Smooth muscle cell (in vitro differentiated cells): ENCODE results near the gene PLCL1. TPM values are rescaled to one million over a fixed set of nuclear protein-coding genes. Genes with fewer than 3 reads are reported as not detected.

Experiments used
- DNase-seq: peaks from one replicate; lab custom pipeline; 2025; ENCODE audit not compliant: unreplicated experiment; lab: John Stamatoyannopoulos, UW
- H2AFZ ChIP-seq: fragments of 200-600 bp; sonication (generic); 2 replicates; pipeline ENCODE4 v1.6.0; 2016; ENCODE audit warnings: antibody characterized with exemption, low read depth, mild to moderate bottlenecking
- H3F3A ChIP-seq: fragments of 200-600 bp; sonication (generic); 2 replicates; pipeline ENCODE4 v1.6.0; 2017; ENCODE audit warnings: antibody characterized with exemption, low read depth
- H3K27ac ChIP-seq: fragments of 200-600 bp; sonication (generic); 2 replicates; pipeline ENCODE4 v1.5.1; 2016; ENCODE audit warnings: low read depth, mild to moderate bottlenecking
- H3K27me3 ChIP-seq: fragments of 200-600 bp; sonication (generic); 2 replicates; pipeline ENCODE4 v1.6.1; 2016; ENCODE audit warnings: low read depth, mild to moderate bottlenecking
- H3K36me3 ChIP-seq: fragments of 200-600 bp; sonication (generic); 2 replicates; pipeline ENCODE4 v1.5.1; 2016; ENCODE audit warnings: low read depth
- H3K4me1 ChIP-seq: fragments of 200-600 bp; sonication (generic); 2 replicates; pipeline ENCODE4 v1.5.1; 2016; ENCODE audit warnings: low read depth
- H3K4me2 ChIP-seq: fragments of 200-600 bp; sonication (generic); 2 replicates; pipeline ENCODE4 v1.6.0; 2016; ENCODE audit warnings: mild to moderate bottlenecking
- H3K4me3 ChIP-seq: fragments of 200-600 bp; sonication (generic); 2 replicates; pipeline ENCODE4 v1.5.1; 2016; ENCODE audit warnings: mild to moderate bottlenecking
- H3K79me2 ChIP-seq: fragments of 200-600 bp; sonication (generic); 2 replicates; pipeline ENCODE4 v1.6.0; 2016; ENCODE audit warnings: low read depth, mild to moderate bottlenecking
- H3K9ac ChIP-seq: fragments of 200-600 bp; sonication (generic); 2 replicates; pipeline ENCODE4 v1.6.0; 2016; ENCODE audit warnings: low read depth
- H3K9me3 ChIP-seq: fragments of 200-600 bp; sonication (generic); replicated peaks from 2 replicates; pipeline ENCODE4 v1.5.1; 2016; ENCODE audit warnings: low read depth
- H4K20me1 ChIP-seq: fragments of 200-600 bp; sonication (generic); 2 replicates; pipeline ENCODE4 v1.6.0; 2016; ENCODE audit warnings: low read depth
- CTCF ChIP-seq: fragments of 200-600 bp; sonication (generic); IDR thresholded peaks from 2 replicates; pipeline ENCODE4 v1.5.1; 2017; ENCODE audit warnings: borderline replicate concordance, mild to moderate bottlenecking, antibody characterized with exemption; ENCODE audit not compliant: insufficient read depth, poor library complexity, severe bottlenecking
- WGBS: methylation state at CpG from one replicate; pipeline ENCODE4 v1.1.7; 2016; ENCODE audit warnings: low lambda C conversion rate; 5-methylcytosine and 5-hydroxymethylcytosine counted together
- polyA plus RNA-seq: library from polyadenylated mRNA; unstranded; fragments of >200 nt; fragmentation: Nextera tagmentation; extraction: Ambion mirVana; gene quantifications from 2 replicates; pipeline ENCODE4 v1.2.1, GENCODE V29; 2016
- total RNA-seq: library from RNA; depleted of rRNA; stranded (reverse); fragments of >200 nt; gene quantifications from 2 replicates; pipeline ENCODE4 v1.2.3, GENCODE V29; 2014

PLCL1 gene
- total and polyA plus RNA-seq, 2 experiments from 2014 or later, result 0.87 to 1.3 TPM

DNA sequence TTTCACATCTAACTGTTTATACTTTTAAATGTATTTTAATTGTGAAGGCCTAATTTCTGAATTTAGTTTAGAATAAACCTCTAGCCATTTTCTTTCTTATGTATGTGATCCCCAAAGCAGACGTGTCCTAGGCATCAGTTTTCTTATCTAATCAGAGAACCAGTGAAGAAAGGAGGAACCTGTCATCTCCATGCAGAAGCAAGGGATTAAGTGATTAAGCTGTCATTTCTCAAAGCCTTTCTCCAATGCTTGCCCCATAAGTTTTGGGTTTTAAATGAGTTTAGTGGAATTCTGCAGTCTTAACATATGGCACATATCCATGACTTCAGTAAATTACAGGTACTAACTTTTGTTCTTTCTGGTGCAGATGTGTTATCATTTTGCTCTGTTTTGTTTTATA is 190.4 kb downstream of the PLCL1 start:
- Histone ChIP-seq H3K79me2 (no peaks in the 10 kb centered on the region), H3K9me3 (no peaks in the 10 kb centered on the region), H3K9ac (no peak overlapping the region), H3K4me3 (no peak overlapping the region), H3K36me3 (no peaks in the 10 kb centered on the region), H4K20me1 (no peaks in the 10 kb centered on the region), H3K4me2 (no peak overlapping the region), H3K4me1 (no peaks in the 10 kb centered on the region), H2AFZ (no peak overlapping the region), H3K27ac (no peak overlapping the region), H3F3A (no peaks in the 10 kb centered on the region), H3K27me3 (no peaks in the 10 kb centered on the region)
- WGBS, result 35% methylated on average over 1 of the region's 1 CpG
- TF ChIP-seq CTCF, result no peak
- no peak for DNase-seq

- H3K27me3 ChIP-seq, result no peaks in the 10 kb centered on the region
- no peaks in the 10 kb centered on the region for H3K4me1 ChIP-seq
- H4K20me1 ChIP-seq, result no peaks in the 10 kb centered on the region
- H3K4me3 ChIP-seq, result no peak overlapping the region
- H3F3A ChIP-seq, result no peaks in the 10 kb centered on the region
- H3K36me3 ChIP-seq, result no peaks in the 10 kb centered on the region
- WGBS, result 80% methylated on average over 2 of the region's 2 CpGs
- DNase-seq, result no peak
- H2AFZ ChIP-seq, result no peak overlapping the region
- no peak overlapping the region for H3K9ac ChIP-seq
- no peaks in the 10 kb centered on the region for H3K79me2 ChIP-seq
- no peak overlapping the region for H3K27ac ChIP-seq
- no peak for TF ChIP-seq CTCF
- no peaks in the 10 kb centered on the region for H3K9me3 ChIP-seq
- no peak overlapping the region for H3K4me2 ChIP-seq
These were observed 192.2 kb downstream of the PLCL1 start for GRCh38 chr2:197996583-197996982.

GRCh38 chr2:197997083-197997541 is 192.7 kb downstream of the PLCL1 start:
- Histone ChIP-seq H3K27me3 (no peaks in the 10 kb centered on the region), H3K4me3 (no peak overlapping the region), H3K79me2 (no peaks in the 10 kb centered on the region), H3K27ac (no peak overlapping the region), H2AFZ (no peak overlapping the region), H3K9ac (no peak overlapping the region), H3F3A (no peaks in the 10 kb centered on the region), H3K36me3 (no peaks in the 10 kb centered on the region), H4K20me1 (no peaks in the 10 kb centered on the region), H3K4me1 (no peaks in the 10 kb centered on the region), H3K4me2 (no peak overlapping the region), H3K9me3 (no peaks in the 10 kb centered on the region)
- DNase-seq, result no peak
- no peak for TF ChIP-seq CTCF
- WGBS, result 95% methylated on average over 7 of the region's 7 CpGs

DNA sequence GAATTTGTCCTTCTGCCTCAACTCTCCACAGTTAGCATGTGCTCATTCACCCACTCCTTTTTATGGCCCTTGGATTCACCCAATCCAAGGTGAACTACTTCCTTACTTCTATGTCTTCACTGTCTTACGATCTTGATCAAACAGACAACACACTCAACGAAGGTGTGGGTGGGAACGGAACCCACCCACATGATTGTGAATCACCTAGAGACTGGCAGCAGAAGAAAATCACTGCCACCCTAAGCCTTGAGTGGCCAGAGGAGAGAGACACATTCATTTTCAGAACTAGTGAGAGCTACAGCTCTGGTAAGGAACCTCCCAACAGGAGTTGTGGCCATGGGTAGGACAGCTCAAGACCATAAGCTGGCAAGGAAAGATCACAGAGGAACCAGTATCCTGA is 194.3 kb downstream of the PLCL1 start:
- Histone ChIP-seq H3K27ac (no peak overlapping the region), H3K27me3 (no peaks in the 10 kb centered on the region), H3K9ac (no peak overlapping the region), H3K79me2 (no peaks in the 10 kb centered on the region), H3K4me3 (no peak overlapping the region), H3K4me2 (no peak overlapping the region), H3K9me3 (no peaks in the 10 kb centered on the region), H4K20me1 (no peaks in the 10 kb centered on the region), H3K4me1 (no peaks in the 10 kb centered on the region), H3K36me3 (no peaks in the 10 kb centered on the region), H3F3A (no peaks in the 10 kb centered on the region), H2AFZ (no peak overlapping the region)
- WGBS, result 93% methylated on average over 3 of the region's 3 CpGs
- DNase-seq, result no peak
- no peak for TF ChIP-seq CTCF
